NCI-H460 (cell line): ENCODE measurements around the gene TMEM163. TPM values are rescaled to one million over a fixed set of nuclear protein-coding genes. Genes with fewer than 3 reads are reported as not detected.
"Not testable (repeated sequence)": the region's sequence is repeated elsewhere in the genome, so short reads cannot be mapped to it uniquely, and the experiment has no call there.

Experiments
- DNase-seq: peaks from one replicate; pipeline ENCODE4 v3.0.0-alpha.2; 2016; ENCODE audit warnings: low read depth; ENCODE audit errors: extremely low read depth
- total RNA-seq: library from RNA; depleted of rRNA; stranded (reverse); fragments of >200 nt; shearing (Covaris generic); gene quantifications from 2 replicates; pipeline ENCODE4 v1.2.3, GENCODE V29; 2014

The TMEM163 gene
- total RNA-seq, 1 experiment from 2014 or later, result not detected

DNA sequence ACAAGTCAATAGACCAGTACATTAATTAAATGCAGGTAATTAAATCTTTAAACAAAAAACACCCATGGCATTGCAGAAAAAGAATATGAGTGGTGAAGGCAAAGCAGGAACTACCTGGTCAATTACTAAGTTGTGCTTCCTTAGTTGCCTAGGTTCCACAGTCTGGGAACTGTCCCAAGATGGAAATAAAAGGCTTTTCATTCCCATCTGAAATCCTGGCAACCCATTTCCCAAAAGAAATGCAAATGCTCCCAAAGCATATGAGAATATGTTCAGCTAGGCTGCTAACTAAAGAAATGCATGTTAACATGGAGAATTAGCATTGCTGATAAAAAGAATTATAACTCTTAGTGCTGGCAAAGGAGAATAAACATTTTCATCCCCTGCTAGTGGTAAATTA is 177.8 kb downstream of the TMEM163 start:
- DNase-seq, result no peak

GRCh38 chr2:134539981-134540380 is 178.8 kb downstream of the TMEM163 start:
- no peak for DNase-seq

GRCh38 chr2:134537702-134538101 is 181.1 kb downstream of the TMEM163 start:
- DNase-seq, result no peak

DNA sequence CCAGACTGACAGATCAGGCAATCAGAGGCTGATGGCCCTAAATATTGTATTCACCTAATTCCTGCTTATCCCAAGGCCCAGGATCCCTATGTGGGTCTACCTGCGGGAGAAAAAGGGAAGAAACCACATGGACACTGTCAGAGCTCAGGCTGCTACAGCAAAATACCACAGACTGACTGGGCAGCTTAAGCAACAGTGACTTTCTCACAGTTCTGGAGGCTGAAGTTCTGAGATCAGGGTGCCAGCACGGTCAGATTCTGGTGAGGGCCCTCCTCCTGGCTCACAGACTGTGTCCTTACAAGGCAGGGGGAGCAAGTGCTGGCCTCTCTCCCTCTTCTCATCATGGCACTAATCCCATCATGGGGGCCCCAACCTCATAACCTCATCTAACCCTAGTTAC is 181.7 kb downstream of the TMEM163 start:
- no peak for DNase-seq

DNA sequence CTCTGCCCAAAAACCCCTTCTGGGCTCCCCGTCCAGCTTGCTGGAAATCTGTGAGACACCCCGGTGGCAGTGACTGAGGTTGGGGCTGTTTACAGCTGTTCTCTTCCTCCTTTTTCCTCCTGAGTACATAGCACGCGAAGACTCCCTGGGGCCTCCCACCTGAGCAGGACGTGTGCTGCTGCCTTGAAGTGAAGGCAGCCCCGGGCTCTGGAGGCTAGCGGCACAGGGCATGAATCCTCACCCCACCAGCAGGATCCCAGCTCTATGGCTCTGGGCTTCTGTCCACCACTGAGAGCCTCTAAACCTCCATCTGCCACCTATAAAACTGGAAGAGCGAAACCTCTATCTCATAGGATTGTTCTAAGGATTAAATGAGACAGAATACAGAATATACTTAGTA is 182.5 kb downstream of the TMEM163 start:
- DNase-seq, result no peak

DNA sequence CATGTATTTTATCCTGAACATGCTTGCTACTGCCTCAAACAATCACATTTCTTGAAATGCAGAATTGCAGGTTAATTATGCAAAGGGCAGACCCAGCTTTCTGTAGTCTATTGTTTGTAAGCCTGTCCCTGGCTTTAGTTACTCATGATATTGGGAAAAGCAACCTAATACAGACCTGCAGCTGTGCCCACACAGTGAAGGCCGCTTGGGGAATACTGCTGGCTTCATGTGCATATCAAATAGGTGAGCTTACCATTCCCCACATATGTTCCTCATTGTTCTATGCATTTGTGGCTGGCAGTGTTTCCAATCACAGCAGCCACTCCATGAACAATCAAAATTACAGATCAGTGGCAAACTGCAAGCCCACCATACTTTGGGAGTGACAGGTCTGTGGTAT is 186.3 kb downstream of the TMEM163 start:
- no peak for DNase-seq

DNA sequence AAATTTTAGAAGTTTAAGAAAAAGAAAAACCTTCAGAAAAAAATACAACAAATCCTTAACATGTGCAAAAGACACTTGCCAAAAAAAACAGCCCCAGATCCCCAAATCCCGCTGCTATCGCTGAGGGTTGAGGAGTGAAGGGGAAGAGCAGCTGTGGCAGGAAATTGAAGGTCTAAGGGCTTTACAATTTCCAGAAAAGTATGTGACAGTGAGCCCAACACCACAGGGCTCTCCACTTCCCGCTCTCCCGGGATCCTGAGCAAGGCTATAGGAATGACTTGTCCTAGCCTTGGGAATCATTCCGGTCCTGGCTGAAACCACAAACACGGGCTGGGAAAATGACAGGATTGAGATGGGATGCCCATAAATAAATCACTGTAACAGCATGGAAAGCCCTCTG is 191.4 kb downstream of the TMEM163 start:
- DNase-seq, result no peak

GRCh38 chr2:134522496-134523455 is 196.0 kb downstream of the TMEM163 start:
- DNase-seq, result no peak

- DNase-seq, result no peak
These were observed 200.7 kb downstream of the TMEM163 start for GRCh38 chr2:134518101-134518500.

GRCh38 chr2:134515137-134515536 is 203.7 kb downstream of the TMEM163 start:
- DNase-seq, result no peak

GRCh38 chr2:134513465-134513804 is 205.4 kb downstream of the TMEM163 start:
- no peak for DNase-seq

GRCh38 chr2:134512734-134513464 is 205.9 kb downstream of the TMEM163 start:
- DNase-seq, result no peak

DNA sequence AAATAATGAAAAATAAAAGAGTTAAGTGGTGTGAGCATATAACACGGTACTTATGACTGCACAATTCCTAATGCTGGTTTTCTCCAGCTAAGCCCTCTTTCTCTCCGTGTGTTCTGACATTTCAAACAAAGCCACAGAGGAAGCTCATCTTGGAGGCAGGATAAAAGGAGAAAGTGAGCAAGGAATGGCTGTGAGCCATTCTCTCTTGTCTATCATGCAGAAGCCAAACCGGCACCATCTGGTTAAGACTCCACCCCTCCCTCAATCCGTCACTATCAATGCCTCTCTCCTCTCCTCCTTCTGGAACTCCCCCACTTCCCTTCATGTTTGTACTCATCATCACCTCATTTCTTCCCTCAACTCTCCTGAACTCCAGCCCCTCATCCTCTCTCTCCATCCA is 210.4 kb downstream of the TMEM163 start:
- DNase-seq, result no peak

DNA sequence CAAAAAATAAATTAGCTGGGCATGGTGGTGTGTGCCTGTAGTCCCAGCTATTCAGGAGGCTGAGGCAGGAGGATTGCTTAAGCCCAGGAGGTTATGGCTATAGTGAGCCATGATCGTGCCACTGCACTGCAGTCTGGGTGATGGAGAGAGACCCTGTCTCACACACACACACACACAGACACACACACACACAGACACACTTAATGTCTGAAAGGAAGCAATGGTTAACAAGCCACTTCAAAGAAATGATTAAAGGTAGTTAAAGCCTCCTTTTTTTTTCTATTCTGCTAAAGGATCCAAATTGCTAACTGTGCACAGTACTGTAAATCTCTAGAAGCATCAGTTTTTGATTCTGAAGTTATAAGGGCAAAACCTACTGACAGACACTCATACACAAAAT is 211.1 kb downstream of the TMEM163 start:
- no peak for DNase-seq

- not testable (repeated sequence) for DNase-seq
These were observed 211.6 kb downstream of the TMEM163 start for GRCh38 chr2:134507159-134507558.

DNA sequence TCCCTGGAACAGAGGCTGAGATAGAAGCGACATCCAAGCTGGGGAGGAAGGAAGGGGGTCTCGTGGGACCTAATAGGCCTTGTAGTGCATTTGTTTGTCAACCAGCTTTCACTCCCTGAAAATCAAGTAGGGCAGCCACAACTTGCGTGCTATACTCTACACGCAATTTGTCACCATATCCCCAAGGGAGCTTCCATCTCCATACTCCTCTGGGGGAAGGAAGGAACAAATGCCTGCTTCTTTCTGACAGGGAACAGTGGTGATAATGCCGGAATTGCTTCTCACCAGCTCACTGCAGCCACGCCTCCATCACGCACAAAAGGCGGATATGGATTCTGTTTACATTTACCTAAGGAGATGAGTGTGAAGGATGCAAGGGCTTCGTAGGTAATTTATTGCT is 213.4 kb downstream of the TMEM163 start:
- no peak for DNase-seq

DNA sequence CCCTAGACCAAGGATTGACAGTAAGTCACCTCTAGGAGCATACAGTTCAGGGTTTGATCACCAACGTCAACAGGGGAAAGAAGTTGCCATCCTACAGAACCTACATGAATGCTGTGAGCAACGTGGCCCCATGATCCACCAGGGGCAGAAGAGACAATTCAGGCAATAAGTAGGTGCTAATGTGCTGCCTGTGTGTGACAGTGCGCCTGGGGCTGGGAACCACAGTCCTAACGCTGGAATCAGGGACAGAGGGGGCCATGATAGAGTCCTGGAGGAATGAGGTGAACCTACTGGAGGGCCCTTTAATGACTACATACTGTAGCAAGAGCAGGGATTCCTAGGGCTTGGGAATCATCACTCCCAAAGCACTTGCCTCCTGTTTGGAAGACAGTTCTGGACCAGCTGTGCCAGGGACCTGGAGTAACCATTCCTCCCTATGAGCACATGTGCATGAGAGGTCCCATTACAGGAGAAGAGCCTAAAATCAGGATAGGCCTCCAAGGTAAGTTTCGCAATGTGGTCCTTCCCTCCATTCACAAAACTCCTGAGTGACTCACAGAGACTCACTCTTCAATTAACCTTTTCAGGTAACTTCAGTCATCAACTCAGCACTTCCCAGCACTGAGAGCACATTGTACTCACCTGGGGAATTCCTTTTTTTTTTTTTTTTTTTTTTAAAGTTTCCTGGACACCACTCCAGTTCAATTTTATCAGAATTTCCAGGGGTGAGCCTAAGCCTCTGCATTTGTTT is 214.0 kb downstream of the TMEM163 start:
- no peak for DNase-seq

GRCh38 chr2:134502104-134502503 is 216.7 kb downstream of the TMEM163 start:
- DNase-seq, result no peak

DNA sequence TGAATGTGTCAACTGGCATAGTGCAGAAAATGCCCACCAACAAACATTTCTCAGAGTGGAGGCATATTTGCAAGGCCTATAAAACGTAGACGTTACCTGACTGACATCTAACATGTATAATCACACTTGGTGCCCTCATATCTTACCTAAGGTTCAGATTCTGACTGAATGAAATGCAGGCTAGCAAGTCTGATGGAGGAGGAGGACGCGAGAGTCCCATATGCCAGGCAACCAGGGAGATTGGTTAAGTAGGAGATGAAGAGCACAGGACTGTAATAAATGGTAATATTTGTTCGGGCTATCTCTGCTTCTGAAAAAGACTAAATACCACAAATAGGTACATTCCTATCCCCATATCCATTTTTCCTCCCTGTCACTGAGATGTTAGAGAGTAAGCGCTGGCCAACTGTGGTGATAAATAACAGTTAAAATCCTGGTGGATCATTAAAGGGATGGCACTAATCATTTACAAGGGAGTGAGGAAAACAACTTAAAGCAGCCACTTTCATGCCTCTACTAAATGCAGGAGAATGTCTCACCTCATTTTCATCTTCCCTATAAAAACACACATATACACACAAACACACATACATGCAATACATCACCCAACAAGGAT is 217.2 kb downstream of the TMEM163 start:
- no peak for DNase-seq

DNA sequence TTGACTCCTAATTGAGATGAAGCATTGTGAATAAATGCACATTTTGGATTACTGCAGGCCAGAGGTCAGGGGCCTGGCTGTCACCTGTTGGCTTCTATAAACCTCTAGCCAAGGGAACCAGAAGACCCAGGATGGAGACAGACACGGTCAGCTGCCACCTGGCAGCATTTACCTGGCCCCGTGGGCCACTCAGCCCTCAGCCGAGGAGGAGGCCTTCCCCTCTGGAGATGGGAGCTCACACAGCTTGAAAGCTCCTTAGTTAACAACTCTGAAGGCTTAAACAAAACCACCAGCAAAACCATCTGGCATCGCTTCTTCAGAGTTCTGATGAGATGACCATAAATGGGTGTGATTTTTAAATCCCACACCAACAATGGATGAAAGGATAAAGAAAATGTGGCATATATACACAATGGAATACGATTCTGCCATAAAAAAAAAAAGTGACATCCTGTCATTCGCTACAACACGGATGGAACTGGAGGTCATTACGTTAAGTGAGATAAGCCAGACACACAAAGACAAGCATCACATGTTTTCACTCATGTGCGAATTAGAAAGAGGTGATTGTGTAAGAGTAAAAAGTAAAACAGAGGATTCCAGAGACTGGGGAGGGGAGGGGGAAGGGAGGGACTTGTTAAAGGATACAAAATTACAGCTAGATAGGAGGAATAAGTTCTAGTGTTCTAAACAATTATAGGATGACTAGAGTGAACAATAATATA is 218.4 kb downstream of the TMEM163 start:
- DNase-seq, result no peak
